Suppressor macrophage treated with lipopolysaccharide for 1 hour (primary cell): Measurements from ENCODE around the gene WDR81.
"Not testable (repeated sequence)": the region's sequence is repeated elsewhere in the genome, so short reads cannot be mapped to it uniquely, and the experiment has no call there.

Source experiments
- DNase-seq, 3 donors: peaks; one replicate each; pipeline ENCODE4 v3.0.0-alpha.2; 2020 to 2022

WDR81 gene

GRCh38 chr17:1755827-1756262, 31.3 kb downstream of the WDR81 start:
- DNase-seq: no peak

- DNase-seq: peak; percentile 73 to 80 (median 76)
Observed at GRCh38 chr17:1758807-1759206, 34.3 kb downstream of the WDR81 start.

GRCh38 chr17:1759529-1759928, 35.0 kb downstream of the WDR81 start:
- DNase-seq: no peak

GRCh38 chr17:1762233-1762900, 37.9 kb downstream of the WDR81 start:
- peak in 1 of 3 donors; percentile 30 for DNase-seq

- DNase-seq: peak; percentile 41 to 64 (median 55)
Observed at GRCh38 chr17:1762901-1763898, 38.7 kb downstream of the WDR81 start.

- peak; percentile 45 to 54 (median 52) for DNase-seq
Observed at GRCh38 chr17:1764284-1764683, 39.8 kb downstream of the WDR81 start.

GRCh38 chr17:1764705-1765104, 40.2 kb downstream of the WDR81 start:
- not testable (repeated sequence) for DNase-seq

- no peak for DNase-seq
Observed at GRCh38 chr17:1765576-1765975, 41.1 kb downstream of the WDR81 start.

- DNase-seq: no peak
Observed at GRCh38 chr17:1766382-1767135, 42.1 kb downstream of the WDR81 start.

GRCh38 chr17:1767358-1767757, 42.9 kb downstream of the WDR81 start:
- DNase-seq: no peak

- no peak for DNase-seq
Observed at GRCh38 chr17:1769822-1770477, 45.4 kb downstream of the WDR81 start.

- peak; percentile 70 to 78 (median 75) for DNase-seq
Observed at GRCh38 chr17:1773000-1773695, 48.6 kb downstream of the WDR81 start.

- DNase-seq: no peak
Observed at GRCh38 chr17:1773696-1774181, 49.2 kb downstream of the WDR81 start.

GRCh38 chr17:1774390-1775176, 50.1 kb downstream of the WDR81 start:
- DNase-seq: no peak

- DNase-seq: no peak
Observed at GRCh38 chr17:1776328-1776727, 51.8 kb downstream of the WDR81 start.

- no peak for DNase-seq
Observed at GRCh38 chr17:1776857-1777256, 52.4 kb downstream of the WDR81 start.

GRCh38 chr17:1779571-1780131, 55.1 kb downstream of the WDR81 start:
- no peak for DNase-seq

GRCh38 chr17:1782171-1782567, 57.7 kb downstream of the WDR81 start:
- no peak for DNase-seq

GRCh38 chr17:1783271-1783670, 58.8 kb downstream of the WDR81 start:
- peak; percentile 78 to 86 (median 80) for DNase-seq

GRCh38 chr17:1783834-1784611, 59.5 kb downstream of the WDR81 start:
- peak; percentile 79 to 89 (median 81) for DNase-seq
